Central memory CD8-positive, alpha-beta T cell (primary cell): ENCODE data around the gene CFDP1.
A peak's percentile ranks its signal among the peaks of the same experiment; 100 is the strongest.

Experiments
- ATAC-seq: fragments of 150-1000 bp; cut with Tn5 transposase; replicated peaks from 2 replicates; pipeline ENCODE4 v1.10.0; 2022; ENCODE audit warnings: mild to moderate bottlenecking, moderate FRiP score, moderate number of reproducible peaks; ENCODE audit not compliant: poor library complexity, severe bottlenecking; ENCODE audit errors: extremely low read depth
- DNase-seq, 2 donors: peaks; one replicate each; pipeline ENCODE4 v3.0.0; 2021; ENCODE audit warnings: low spot score in 2 of 2
- H3K27ac Mint-ChIP-seq: one replicate; pipeline ENCODE4 v1.8.0; 2022; ENCODE audit warnings: low read depth, mild to moderate bottlenecking, moderate library complexity, mixed read lengths
- H3K27me3 Mint-ChIP-seq: one replicate; pipeline ENCODE4 v1.8.0; 2022; ENCODE audit warnings: mixed read lengths
- H3K36me3 Mint-ChIP-seq: one replicate; pipeline ENCODE4 v1.8.0; 2022; ENCODE audit warnings: mild to moderate bottlenecking, moderate library complexity, mixed read lengths; ENCODE audit not compliant: insufficient read depth
- H3K4me1 Mint-ChIP-seq: one replicate; pipeline ENCODE4 v1.8.0; 2022; ENCODE audit warnings: mixed read lengths
- H3K4me3 Mint-ChIP-seq: one replicate; pipeline ENCODE4 v1.8.0; 2022; ENCODE audit warnings: mild to moderate bottlenecking, moderate library complexity, mixed read lengths
- H3K9me3 Mint-ChIP-seq: one replicate; pipeline ENCODE4 v1.8.0; 2022; ENCODE audit warnings: mixed read lengths

CFDP1 gene

DNA sequence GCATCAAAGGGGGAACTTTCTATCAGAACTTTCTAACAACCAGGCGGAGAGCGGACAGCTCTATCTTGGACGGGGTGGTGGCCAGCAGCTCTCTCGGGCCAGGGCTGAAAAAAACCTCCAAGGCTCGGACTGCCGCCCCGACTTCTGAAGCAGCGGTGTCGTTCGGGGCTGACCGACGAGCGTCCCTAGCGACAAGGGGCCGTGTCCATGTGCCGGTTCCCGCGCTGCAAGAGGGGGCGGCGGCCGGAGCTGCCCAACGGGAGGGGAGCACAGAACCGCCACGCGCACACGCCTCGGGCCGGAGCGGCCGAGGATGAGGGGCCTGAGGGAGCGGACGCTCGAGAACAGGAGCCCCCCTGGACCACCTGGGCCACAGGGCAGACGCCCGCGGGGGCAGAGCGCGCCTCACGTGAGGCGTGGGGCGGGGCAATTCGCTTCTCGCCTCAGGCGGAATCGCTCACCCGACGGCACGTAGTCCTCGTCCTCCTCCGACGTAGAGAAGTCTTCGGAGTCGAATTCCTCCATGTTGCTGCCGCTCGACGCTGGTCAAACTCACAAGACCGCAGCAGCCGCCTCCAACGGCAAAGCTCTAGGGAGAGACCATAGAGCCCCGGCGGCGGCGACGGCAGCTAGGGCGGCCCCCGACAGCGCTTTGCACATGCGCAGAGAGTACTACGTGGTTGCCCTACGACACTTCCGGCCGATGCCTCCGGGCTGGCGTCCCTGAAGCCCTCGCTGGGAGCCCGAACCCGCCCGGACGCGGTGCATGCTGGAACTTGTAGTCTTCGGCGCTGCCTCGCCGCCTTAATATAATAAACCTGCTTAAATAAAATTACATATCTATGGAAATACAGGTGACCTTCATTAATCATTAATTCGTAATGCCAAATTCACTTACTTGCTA, at the start of gene CFDP1:
TSS of gene CFDP1 (minus strand) at position 676 of the 904 bp plus-strand sequence. CDS start at position 525, 151 bp downstream.
- Mint-ChIP-seq H3K4me3 (peak within 1 kb of the TSS; percentile 93), H3K27ac (peak within 1 kb of the TSS; percentile 95), H3K36me3 (peaks cover 29% of the 10 kb centered on the region), H3K4me1 (peaks cover 38% of the 10 kb centered on the region), H3K9me3 (no peaks in the 10 kb centered on the region), H3K27me3 (no peaks in the 10 kb centered on the region)
- DNase-seq = peak; percentile 92 to 94
- ATAC-seq = peak; percentile 87

DNA sequence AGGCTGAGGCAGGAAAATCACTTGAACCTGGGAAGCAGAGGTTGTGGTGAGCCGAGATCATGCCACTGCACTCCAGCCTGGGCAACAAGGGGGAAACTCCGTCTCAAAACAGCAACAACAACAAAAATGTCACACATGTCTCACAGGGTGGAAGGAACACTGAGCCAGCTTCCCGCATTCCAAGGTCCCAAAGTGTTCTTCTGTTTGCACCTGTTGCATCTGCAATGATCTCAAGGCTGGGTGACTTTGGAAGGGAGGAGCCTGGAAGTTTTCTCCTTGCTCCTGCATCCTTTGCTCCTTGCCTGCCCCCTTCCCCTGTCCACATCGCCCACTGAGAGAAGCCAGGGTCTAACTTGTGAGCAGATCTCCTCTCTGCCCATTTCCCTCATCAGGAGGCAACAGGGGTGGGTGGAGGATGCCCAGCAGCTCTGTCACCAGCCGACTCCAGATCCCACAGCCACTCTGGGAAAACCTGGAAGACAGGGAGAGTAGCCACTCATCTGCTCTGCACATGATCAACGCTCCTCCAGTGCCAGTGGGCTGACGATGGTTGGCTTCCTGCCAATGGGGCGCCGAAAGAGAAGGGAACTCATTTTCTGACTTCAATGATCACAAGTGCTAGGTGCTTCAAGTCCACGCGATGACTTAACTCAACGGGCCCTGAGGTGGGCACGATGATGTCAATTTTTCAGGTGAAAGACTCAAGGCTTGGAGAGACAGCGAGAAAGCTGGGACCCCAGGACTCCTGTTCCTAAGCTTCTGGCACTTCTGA, 49.3 kb upstream of the CFDP1 start:
- H3K4me1 Mint-ChIP-seq = no peaks in the 10 kb centered on the region
- no peak for DNase-seq
- no peak for ATAC-seq
- peaks cover 2% of the 10 kb centered on the region for H3K36me3 Mint-ChIP-seq
- no peak overlapping the region for H3K27ac Mint-ChIP-seq
- no peaks in the 10 kb centered on the region for H3K9me3 Mint-ChIP-seq
- H3K27me3 Mint-ChIP-seq = peaks cover 34% of the 10 kb centered on the region
- H3K4me3 Mint-ChIP-seq = no peak overlapping the region

DNA sequence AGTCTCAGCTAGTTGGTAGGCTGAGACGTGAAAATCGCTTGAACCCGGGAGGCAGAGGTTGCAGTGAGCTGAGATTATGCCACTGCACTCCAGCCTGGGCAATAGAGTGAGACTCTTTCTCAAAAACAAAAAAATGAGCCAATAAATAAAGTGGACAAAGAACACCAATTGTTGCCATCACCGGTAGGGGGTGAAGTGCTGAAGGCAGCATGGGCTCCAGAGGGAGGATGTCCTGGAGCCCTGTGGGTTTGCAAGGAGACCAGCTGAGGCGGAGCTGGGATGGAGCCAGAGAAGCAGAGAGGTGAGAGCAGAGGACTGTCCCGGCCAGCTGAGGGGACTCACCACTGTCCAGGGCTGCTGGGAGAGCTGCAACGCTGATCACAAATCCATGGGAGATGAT, 48.2 kb upstream of the CFDP1 start:
- Mint-ChIP-seq H3K27me3 (peaks cover 37% of the 10 kb centered on the region), H3K9me3 (no peaks in the 10 kb centered on the region), H3K36me3 (peaks cover 2% of the 10 kb centered on the region), H3K4me1 (no peaks in the 10 kb centered on the region), H3K4me3 (no peak overlapping the region), H3K27ac (no peak overlapping the region)
- DNase-seq (no peak), ATAC-seq (no peak)

DNA sequence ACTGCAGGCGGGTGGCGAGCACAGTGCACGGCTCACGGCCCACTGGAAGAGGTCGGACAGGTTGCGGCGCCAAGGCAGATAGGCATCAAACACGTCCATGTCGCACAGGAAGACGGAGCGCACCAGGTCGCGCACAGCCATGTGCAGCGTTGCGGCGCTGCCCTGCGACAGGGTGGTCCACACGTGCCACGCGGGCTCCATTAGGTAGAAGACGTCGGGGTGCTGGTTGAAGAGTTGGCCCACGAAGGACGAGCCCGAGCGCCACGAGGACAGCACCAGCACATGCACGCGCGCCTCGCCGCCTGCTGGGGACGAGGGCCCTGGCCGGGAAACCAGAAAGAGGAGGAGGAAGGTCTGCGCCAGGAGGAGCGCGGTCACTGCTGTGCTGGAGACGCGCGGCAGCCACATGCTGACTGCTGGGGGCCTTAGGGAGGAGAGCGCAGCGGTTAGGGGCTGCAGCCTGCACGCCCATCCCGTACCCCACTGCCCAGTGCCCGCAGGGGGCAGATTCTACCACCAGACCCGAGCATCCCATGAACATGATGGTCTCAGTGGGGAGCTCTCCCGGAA, 46.2 kb upstream of the CFDP1 start:
- peaks cover 2% of the 10 kb centered on the region for H3K36me3 Mint-ChIP-seq
- H3K9me3 Mint-ChIP-seq = no peaks in the 10 kb centered on the region
- no peak for DNase-seq
- no peak for ATAC-seq
- H3K4me1 Mint-ChIP-seq = no peaks in the 10 kb centered on the region
- no peak overlapping the region for H3K27ac Mint-ChIP-seq
- H3K4me3 Mint-ChIP-seq = no peak overlapping the region
- peaks cover 27% of the 10 kb centered on the region for H3K27me3 Mint-ChIP-seq

DNA sequence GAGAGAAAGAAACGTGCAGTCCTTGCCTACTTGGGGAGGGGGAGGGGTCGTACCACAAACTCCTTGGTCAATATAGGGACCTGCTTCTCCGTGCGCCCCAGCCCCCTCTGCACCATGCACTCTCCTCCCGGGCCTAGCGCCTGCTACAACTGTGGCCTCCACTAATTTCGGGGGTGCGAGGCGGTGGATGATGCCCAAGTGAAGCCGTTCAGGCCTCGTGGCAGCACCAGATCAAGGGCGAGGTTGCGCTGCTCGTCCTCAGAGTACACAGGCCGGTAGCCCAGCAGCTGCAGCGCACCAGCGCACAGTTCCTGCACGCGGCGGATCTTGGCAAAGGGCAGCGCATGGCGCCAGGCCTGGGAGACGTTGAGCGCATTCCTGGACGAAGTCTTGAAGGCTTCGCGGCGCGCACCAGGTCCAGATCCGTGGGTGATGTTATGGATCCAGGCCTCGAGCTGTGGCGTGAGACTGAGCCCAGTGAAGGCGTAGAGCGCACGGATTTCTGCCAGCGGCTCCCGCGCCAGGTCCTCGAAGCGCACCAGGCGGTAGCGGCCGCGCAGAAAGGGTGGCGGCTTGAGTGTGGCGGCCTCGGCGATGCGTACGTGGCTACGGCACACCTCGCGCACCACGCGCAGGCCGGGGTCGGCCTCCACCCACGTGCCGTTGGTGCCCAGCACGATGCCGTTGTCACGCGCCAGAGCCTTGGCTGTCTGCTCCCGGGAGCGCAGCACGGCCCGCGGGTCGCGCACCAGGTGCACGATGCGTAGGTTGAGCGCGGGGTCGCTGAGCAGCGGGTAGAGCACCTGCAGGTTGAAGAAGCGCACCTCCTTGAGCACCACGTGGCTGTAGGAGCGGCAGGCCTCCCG, 45.4 kb upstream of the CFDP1 start:
- H3K27ac Mint-ChIP-seq = no peak overlapping the region
- H3K4me3 Mint-ChIP-seq = no peak overlapping the region
- no peaks in the 10 kb centered on the region for H3K9me3 Mint-ChIP-seq

DNA sequence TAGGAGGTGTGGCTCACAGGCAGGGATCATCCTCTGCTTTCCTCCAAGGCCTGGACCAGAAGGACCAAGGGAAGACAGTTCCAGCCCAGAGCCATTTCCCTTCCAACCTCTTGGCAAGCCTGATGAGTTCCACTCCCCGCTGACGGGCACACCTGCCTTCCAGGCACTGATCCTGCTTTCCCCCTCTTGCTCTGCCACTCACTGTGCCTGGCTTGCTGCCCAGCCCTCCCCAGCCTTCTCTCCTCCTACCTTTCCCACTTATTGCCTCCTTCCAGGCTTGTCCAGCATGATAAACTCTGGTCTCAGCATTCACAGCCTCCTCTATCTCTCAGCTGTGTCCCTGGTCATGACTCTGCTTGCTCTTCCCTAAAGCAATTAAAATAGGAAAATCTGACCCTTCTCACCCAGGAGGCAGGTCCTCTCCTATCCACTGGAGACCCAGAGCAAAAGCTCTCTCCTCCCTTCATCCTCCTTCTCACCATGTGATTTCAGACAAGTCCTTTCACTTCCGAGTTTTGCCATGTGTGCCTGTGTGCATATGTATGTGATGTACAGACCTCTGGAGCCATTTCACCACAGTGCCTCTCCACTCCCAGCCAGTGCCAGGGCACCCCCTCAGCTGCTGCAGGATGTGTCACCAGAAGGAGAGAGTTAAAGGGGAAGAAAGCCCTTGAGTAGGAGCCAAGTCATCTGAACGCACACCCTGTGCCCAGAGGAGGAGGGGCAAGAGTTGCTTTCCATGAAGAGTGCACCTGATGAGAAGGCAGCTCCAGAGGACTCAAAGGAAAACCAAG, 44.6 kb upstream of the CFDP1 start:
- H3K27ac Mint-ChIP-seq = no peak overlapping the region
- ATAC-seq = no peak

More for the DNA sequence above, 45.4 kb upstream of the CFDP1 start:
- DNase-seq = no peak
- H3K4me1 Mint-ChIP-seq = no peaks in the 10 kb centered on the region
- H3K36me3 Mint-ChIP-seq = no peaks in the 10 kb centered on the region
- peaks cover 27% of the 10 kb centered on the region for H3K27me3 Mint-ChIP-seq
- ATAC-seq = no peak

DNA sequence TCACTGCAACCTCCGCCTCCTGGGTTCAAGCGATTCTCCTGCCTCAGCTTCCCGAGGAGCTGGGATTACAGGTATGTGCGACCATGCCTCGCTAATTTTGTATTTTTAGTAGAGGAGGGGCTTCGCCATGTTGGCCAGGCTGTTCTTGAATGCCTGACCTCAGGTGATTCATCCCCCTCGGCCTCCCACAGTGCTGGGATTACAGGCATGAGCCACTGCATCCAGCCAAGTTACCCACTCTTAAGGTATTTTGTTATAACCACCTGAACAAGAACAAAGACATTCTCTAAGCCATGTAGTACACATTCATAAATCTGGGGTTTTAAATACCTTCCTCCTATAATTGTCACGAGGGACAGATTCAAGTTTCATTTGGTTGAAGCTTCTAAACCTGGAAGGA, 43.5 kb upstream of the CFDP1 start:
- H3K4me1 Mint-ChIP-seq = no peaks in the 10 kb centered on the region
- ATAC-seq (no peak), DNase-seq (no peak)
- H3K27ac Mint-ChIP-seq = no peak overlapping the region
- H3K36me3 Mint-ChIP-seq = no peaks in the 10 kb centered on the region
- no peak overlapping the region for H3K4me3 Mint-ChIP-seq
- H3K9me3 Mint-ChIP-seq = no peaks in the 10 kb centered on the region
- peaks cover 25% of the 10 kb centered on the region for H3K27me3 Mint-ChIP-seq

More for the DNA sequence above, 44.6 kb upstream of the CFDP1 start:
- H3K36me3 Mint-ChIP-seq = no peaks in the 10 kb centered on the region
- no peaks in the 10 kb centered on the region for H3K9me3 Mint-ChIP-seq
- no peak overlapping the region for H3K4me3 Mint-ChIP-seq
- no peaks in the 10 kb centered on the region for H3K4me1 Mint-ChIP-seq
- peaks cover 27% of the 10 kb centered on the region for H3K27me3 Mint-ChIP-seq
- no peak for DNase-seq

DNA sequence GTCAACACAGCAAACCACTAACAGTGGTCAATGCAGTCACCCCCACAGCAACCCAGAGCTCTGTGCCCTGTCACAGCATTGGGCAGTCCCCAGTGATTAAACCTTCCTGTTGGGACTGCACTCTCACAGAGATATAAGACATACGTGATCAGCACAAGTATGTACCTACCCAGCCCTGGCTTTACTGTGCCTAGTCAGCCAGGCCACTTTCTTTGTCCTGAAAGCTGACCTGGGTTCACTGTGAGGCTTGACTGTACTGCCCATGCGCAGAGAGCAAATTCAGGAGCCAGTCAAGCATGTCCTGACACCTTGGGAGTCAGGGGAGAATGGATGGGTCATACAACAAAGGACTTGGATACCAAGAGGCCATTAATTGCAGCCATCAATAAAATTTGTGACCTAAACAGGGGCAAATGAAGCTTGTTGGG, 42.1 kb upstream of the CFDP1 start:
- ATAC-seq (no peak), DNase-seq (no peak)
- Mint-ChIP-seq H3K9me3 (no peaks in the 10 kb centered on the region), H3K27ac (no peak overlapping the region), H3K4me3 (no peak overlapping the region), H3K4me1 (no peaks in the 10 kb centered on the region), H3K27me3 (peaks cover 16% of the 10 kb centered on the region), H3K36me3 (no peaks in the 10 kb centered on the region)

DNA sequence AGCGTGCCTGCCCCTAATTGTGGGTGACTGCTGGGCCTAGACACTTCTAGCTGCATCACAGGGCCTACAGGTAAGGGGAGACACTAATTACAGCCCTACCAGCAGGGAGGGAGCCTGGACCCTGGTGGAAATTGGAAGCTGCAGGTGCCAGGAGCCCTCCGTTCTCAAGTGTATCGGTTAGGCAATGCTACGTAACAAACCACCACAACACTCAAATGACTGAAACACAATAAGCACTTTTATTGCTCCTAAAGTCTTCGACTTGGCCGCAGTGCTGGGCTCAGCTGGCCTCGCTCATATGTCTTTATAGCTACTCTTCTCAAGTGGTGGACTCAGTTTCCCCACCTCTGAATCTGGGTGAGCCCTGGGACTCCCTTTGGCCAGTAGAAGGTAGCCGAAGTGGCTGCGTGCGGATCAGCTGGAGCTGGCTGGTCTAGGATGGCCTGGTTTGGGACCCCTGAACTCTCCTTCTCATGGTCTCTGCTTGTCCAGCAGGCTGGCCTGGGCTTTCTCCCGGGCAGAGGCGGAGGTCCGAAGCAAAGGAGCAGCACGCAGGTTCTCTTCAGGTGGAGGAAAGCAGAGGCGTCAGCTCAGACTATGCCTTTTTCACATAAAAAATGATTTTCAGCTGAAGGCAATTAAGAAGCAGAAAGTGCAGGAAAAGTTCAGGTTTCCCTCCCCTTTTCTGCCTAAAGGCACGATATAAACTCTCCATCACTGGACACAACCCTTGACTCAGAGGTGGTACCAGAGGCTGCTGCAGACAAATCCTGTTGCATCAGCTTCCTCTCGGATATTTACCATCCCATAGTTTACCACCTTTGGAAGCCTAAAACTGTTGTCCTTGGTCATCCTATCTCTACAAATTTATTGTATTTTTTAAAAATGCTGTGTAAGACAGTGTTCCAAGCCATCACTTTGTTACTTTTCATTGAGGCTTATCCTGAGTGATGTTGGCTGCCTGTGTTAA, 39.9 kb upstream of the CFDP1 start:
- Mint-ChIP-seq H3K27me3 (peaks cover 13% of the 10 kb centered on the region), H3K4me3 (no peak overlapping the region), H3K4me1 (no peaks in the 10 kb centered on the region), H3K9me3 (no peaks in the 10 kb centered on the region), H3K27ac (no peak overlapping the region), H3K36me3 (no peaks in the 10 kb centered on the region)
- ATAC-seq = no peak
- no peak for DNase-seq

DNA sequence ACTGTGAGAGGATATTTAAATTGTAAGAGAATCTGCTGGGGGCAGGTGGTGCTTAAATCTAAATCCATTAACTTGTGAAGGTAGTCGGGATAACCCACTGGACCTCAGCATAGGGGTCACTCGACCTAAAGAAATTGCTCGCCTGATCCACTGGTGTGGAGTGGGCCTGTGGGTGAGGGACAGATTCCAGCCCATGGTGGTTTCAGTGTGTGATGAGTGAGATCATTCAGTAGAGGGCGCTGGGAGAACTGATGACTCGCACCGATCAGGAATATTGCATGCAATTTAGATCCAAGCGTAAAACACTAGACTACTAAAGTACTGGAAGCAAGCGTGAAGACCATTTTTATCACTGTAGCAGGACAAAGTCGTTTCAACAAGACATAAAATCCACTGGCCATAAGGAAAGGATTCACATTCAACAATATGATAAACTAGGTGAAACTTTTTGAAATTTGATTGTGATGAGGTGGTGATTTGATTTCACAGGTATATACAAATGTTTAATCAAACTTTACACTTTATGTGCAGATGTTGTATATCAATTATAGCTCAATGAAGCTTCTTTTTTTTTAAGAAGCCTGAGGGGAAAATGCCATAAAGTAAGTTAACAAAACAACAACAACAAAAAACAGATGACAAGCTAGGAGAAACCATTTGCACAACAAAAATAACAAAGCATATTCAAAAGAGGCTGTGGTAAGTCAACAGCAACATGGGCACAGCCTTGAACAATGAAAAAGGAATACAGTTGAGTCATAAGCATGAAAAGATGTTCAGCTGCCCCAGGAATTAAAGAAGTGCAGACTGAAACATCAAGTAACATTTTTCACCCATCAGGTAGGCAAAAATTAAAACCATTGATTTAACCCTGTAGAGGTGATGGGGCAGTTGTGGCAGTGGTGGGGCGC, 38.7 kb upstream of the CFDP1 start:
- Mint-ChIP-seq H3K27ac (no peak overlapping the region), H3K4me1 (no peaks in the 10 kb centered on the region)

More for the DNA sequence above, 38.7 kb upstream of the CFDP1 start:
- Mint-ChIP-seq H3K4me3 (no peak overlapping the region), H3K9me3 (no peaks in the 10 kb centered on the region), H3K36me3 (no peaks in the 10 kb centered on the region), H3K27me3 (peaks cover 1% of the 10 kb centered on the region)
- DNase-seq (peak in 1 of 2 donors; percentile 26), ATAC-seq (no peak)
